Stimulated activated CD8-positive, alpha-beta memory T cell treated with anti-CD3 and anti-CD28 coated beads, Interleukin-15, amount 100 ng/mL, for 1 hour (primary cell): ENCODE data around the gene SNCB.

Source experiments
- DNase-seq: peaks from one replicate; pipeline ENCODE4 v3.0.0-alpha.2; 2020; ENCODE audit warnings: low read depth

The SNCB gene

GRCh38 chr5:176660860-176661641, 30.7 kb upstream of the SNCB start:
- DNase-seq = peak; percentile 63

GRCh38 chr5:176660530-176660859, 30.2 kb upstream of the SNCB start:
- DNase-seq = no peak

GRCh38 chr5:176659860-176660461, 29.6 kb upstream of the SNCB start:
- DNase-seq = no peak

- DNase-seq = no peak
Measured at GRCh38 chr5:176659512-176659839, 29.1 kb upstream of the SNCB start.

GRCh38 chr5:176658817-176659511, 28.6 kb upstream of the SNCB start:
- DNase-seq = no peak

- DNase-seq = peak; percentile 38
Measured at GRCh38 chr5:176658007-176658599, 27.8 kb upstream of the SNCB start.

GRCh38 chr5:176656467-176656990, 26.2 kb upstream of the SNCB start:
- DNase-seq = no peak

GRCh38 chr5:176654856-176655255, 24.5 kb upstream of the SNCB start:
- no peak for DNase-seq

- DNase-seq = no peak
Measured at GRCh38 chr5:176653401-176654385, 23.4 kb upstream of the SNCB start.

GRCh38 chr5:176652136-176652535, 21.8 kb upstream of the SNCB start:
- no peak for DNase-seq

GRCh38 chr5:176651472-176651980, 21.2 kb upstream of the SNCB start:
- no peak for DNase-seq

GRCh38 chr5:176650354-176650884, 20.1 kb upstream of the SNCB start:
- DNase-seq = no peak

- DNase-seq = no peak
Measured at GRCh38 chr5:176648474-176649194, 18.3 kb upstream of the SNCB start.

- no peak for DNase-seq
Measured at GRCh38 chr5:176647843-176648473, 17.6 kb upstream of the SNCB start.

GRCh38 chr5:176647030-176647842, 16.9 kb upstream of the SNCB start, which contains the start of gene TSPAN17:
Gene TSPAN17, plus strand, starts transcription at chr5:176647484. Its CDS starts 132 bp downstream, at chr5:176647616.
- peak; percentile 98 for DNase-seq

GRCh38 chr5:176646707-176647029, 16.3 kb upstream of the SNCB start:
- no peak for DNase-seq

- no peak for DNase-seq
Measured at GRCh38 chr5:176646049-176646706, 15.8 kb upstream of the SNCB start.

GRCh38 chr5:176644878-176645670, 14.7 kb upstream of the SNCB start:
- DNase-seq = no peak
